ENCODE measurements around the gene GABRG1. TPM values are rescaled to one million over a fixed set of nuclear protein-coding genes. Genes with fewer than 3 reads are reported as not detected.

GABRG1 gene
- total and polyA plus RNA-seq, 9 of the 15 experiments (the other 6 are each of a cell fraction or from before 2014, with no cell fraction given): 0.20 to 0.51 (median 0.37) TPM

- Histone ChIP-seq H3K36me3 (ENCODE audit: control insufficient read depth, insufficient read depth, low read length) (no peaks in the 10 kb centered on the region), H3K4me1 (replicated peaks in 1 of 2; ENCODE audit: control insufficient read depth in 2 of 2, insufficient read depth in 2 of 2, low read length in 2 of 2) (no peaks in the 10 kb centered on the region), H3K79me2 (ENCODE audit: control insufficient read depth, insufficient read depth, low read length) (no peaks in the 10 kb centered on the region), H3K4me3 (no peak overlapping the region), H4K20me1 (replicated peaks; ENCODE audit: control insufficient read depth, insufficient read depth, low read length) (no peaks in the 10 kb centered on the region), H3K9ac (ENCODE audit: insufficient read depth in 1 of 2, low read depth in 2 of 2, low read length in 2 of 2) (no peak overlapping the region), H3K9me1 (ENCODE audit: control insufficient read depth, insufficient read depth, low read length) (no peaks in the 10 kb centered on the region), H3K9me3 (replicated peaks; ENCODE audit: control insufficient read depth, insufficient read depth, low read depth, low read length) (no peaks in the 10 kb centered on the region), H2AFZ (ENCODE audit: low read depth, low read length) (no peak overlapping the region), H3K27ac (ENCODE audit: extremely low read depth, low read depth, low read length) (no peak overlapping the region), H3K27me3 (ENCODE audit: control insufficient read depth in 2 of 2, insufficient read depth in 2 of 2, low read length in 2 of 2) (no peaks in the 10 kb centered on the region), H3K4me2 (ENCODE audit: insufficient read depth, low read length) (no peak overlapping the region)
- no peak for TF ChIP-seq MCM7 (IDR thresholded peaks at IDR 0.05)
- no peak for TF ChIP-seq MIER1 (IDR thresholded peaks at IDR 0.05; ENCODE audit: low read depth)
- no peak for TF ChIP-seq CXXC5 (CRISPR knock-in tag; IDR thresholded peaks at IDR 0.05)
- TF ChIP-seq TAF9B (IDR thresholded peaks at IDR 0.05; ENCODE audit: partially characterized antibody): no peak
- no TSS peak for BruUV-seq (replicated peaks)
- CTCF ChIA-PET (ENCODE audit: low intra/inter-chr PET ratio): no interaction called here
- in situ Hi-C loops (cut with MboI): no loop called here
- intact Hi-C loops (cut with micrococcal nuclease): no loop called here
- DNase-seq (ENCODE audit: extremely low read depth in 1 of 4, low spot score in 3 of 4) (no peak), FAIRE-seq (no peak), ATAC-seq (no peak)
- POLR2A ChIA-PET: interaction anchor here (0.7 kb wide), 1 partner anchor 1129 kb away, joined by 3 read pairs; no protein-coding TSS in a partner anchor
These were observed 131.1 kb downstream of the GABRG1 start for GRCh38 chr4:45992728-45993127.

GRCh38 chr4:45989775-45990174 lies 134.1 kb downstream of the GABRG1 start:
- CTCF ChIA-PET (ENCODE audit: low intra/inter-chr PET ratio): no interaction called here
- WGBS (ENCODE audit: insufficient coverage, low coverage, missing lambda C conversion rate): 0% methylated on average over 1 of the region's 1 CpG
- TF ChIP-seq ZBTB7A (IDR thresholded peaks at IDR 0.05; ENCODE audit: borderline replicate concordance, control insufficient read depth, low read depth, low read length) (no peak), TBP (optimal IDR thresholded peaks at IDR 0.05; ENCODE audit: low read depth, low read length) (no peak), HNRNPK (IDR thresholded peaks at IDR 0.05; ENCODE audit: low read depth, low read length, poor library complexity, severe bottlenecking) (no peak), NEUROD1 (IDR thresholded peaks at IDR 0.05; ENCODE audit: borderline replicate concordance, low read depth, low read length, partially characterized antibody) (no peak), MAFG (tag; conservative IDR thresholded peaks at IDR 0.05) (peak; percentile 74), ZNF77 (CRISPR knock-in tag; IDR thresholded peaks at IDR 0.05) (no peak), KHSRP (IDR thresholded peaks at IDR 0.05) (no peak), HNRNPUL1 (IDR thresholded peaks at IDR 0.05; ENCODE audit: low read length) (no peak), ZNF143 (CRISPR knock-in tag; IDR thresholded peaks at IDR 0.05) (no peak), STAG1 (CRISPR knock-in tag; IDR thresholded peaks at IDR 0.05; ENCODE audit: borderline replicate concordance) (no peak), USF1 (CRISPR knock-in tag; IDR thresholded peaks at IDR 0.05) (no peak), SREBF2 (CRISPR knock-in tag; IDR thresholded peaks at IDR 0.05) (no peak), TCF7L2 (IDR thresholded peaks at IDR 0.05; ENCODE audit: low read depth, low read length) (no peak), TEAD4 (IDR thresholded peaks at IDR 0.05; ENCODE audit: low read length) (no peak), TEAD4 (CRISPR knock-in tag; IDR thresholded peaks at IDR 0.05; ENCODE audit: borderline replicate concordance) (no peak), MAFF (IDR thresholded peaks at IDR 0.05; ENCODE audit: low read length) (peak; percentile 89), ZNF324 (CRISPR knock-in tag; IDR thresholded peaks at IDR 0.05) (no peak), ZNF316 (IDR thresholded peaks at IDR 0.05) (peak; percentile 91)

More at GRCh38 chr4:45989775-45990174, 134.1 kb downstream of the GABRG1 start:
- H3K4me1 ChIP-seq (replicated peaks in 1 of 2; ENCODE audit: control insufficient read depth in 2 of 2, insufficient read depth in 2 of 2, low read length in 2 of 2): no peaks in the 10 kb centered on the region
- no peak for DNase-seq (ENCODE audit: extremely low read depth in 1 of 4, low spot score in 3 of 4)
- intact Hi-C loops (cut with micrococcal nuclease) (no loop called here), in situ Hi-C loops (cut with MboI) (no loop called here)
- H3K27ac ChIP-seq (ENCODE audit: extremely low read depth, low read depth, low read length): no peak overlapping the region
- no peak for ATAC-seq
- no peaks in the 10 kb centered on the region for H3K36me3 ChIP-seq (ENCODE audit: control insufficient read depth, insufficient read depth, low read length)
- no TSS peak for BruUV-seq (replicated peaks)
- H4K20me1 ChIP-seq (replicated peaks; ENCODE audit: control insufficient read depth, insufficient read depth, low read length): no peaks in the 10 kb centered on the region
- H3K79me2 ChIP-seq (ENCODE audit: control insufficient read depth, insufficient read depth, low read length): no peaks in the 10 kb centered on the region
- no peaks in the 10 kb centered on the region for H3K27me3 ChIP-seq (ENCODE audit: control insufficient read depth in 2 of 2, insufficient read depth in 2 of 2, low read length in 2 of 2)
- no peak overlapping the region for H2AFZ ChIP-seq (ENCODE audit: low read depth, low read length)
- no peak overlapping the region for H3K4me3 ChIP-seq
- no peak overlapping the region for H3K9ac ChIP-seq (ENCODE audit: insufficient read depth in 1 of 2, low read depth in 2 of 2, low read length in 2 of 2)
- POLR2A ChIA-PET: no interaction called here
- no peaks in the 10 kb centered on the region for H3K9me3 ChIP-seq (replicated peaks; ENCODE audit: control insufficient read depth, insufficient read depth, low read depth, low read length)
- H3K4me2 ChIP-seq (ENCODE audit: insufficient read depth, low read length): no peak overlapping the region
- no peak for FAIRE-seq
- no peaks in the 10 kb centered on the region for H3K9me1 ChIP-seq (ENCODE audit: control insufficient read depth, insufficient read depth, low read length)

Measured in K562 (cell line).